IMR-90 (cell line): ENCODE data around the gene ANG. TPM values are rescaled to one million over a fixed set of nuclear protein-coding genes. Genes with fewer than 3 reads are reported as not detected.

ENCODE experiments used
- ATAC-seq: fragments of 200-7000 bp; cut with Tn5 transposase; 2 replicates; pipeline ENCODE4 v1.9.1; 2020; ENCODE audit warnings: low read depth, mild to moderate bottlenecking, moderate library complexity
- BruUV-seq: library from RNA; stranded (reverse); fragments of 400-500 nt; replicated peaks from 2 replicates; lab custom pipeline; 2021; lab: Mats Ljungman, UMichigan
- CTCF ChIA-PET: fragments of 300-600 bp; formaldehyde crosslinking; extraction: SDS; loops from one replicate; lab custom pipeline; 2021; ENCODE audit warnings: antibody characterized with exemption; lab: Yijun Ruan, JAX
- POLR2A ChIA-PET: fragments of 300-600 bp; sonication (Branson Sonifier 250); formaldehyde crosslinking; loops from one replicate; lab custom pipeline; 2022; ENCODE audit warnings: antibody characterized with exemption; ENCODE audit not compliant: unreplicated experiment; lab: Charles Lee
- DNase-seq: peaks from one replicate; pipeline ENCODE4 v3.0.0; 2013
- H2AFZ ChIP-seq: replicated peaks from 2 replicates; pipeline ENCODE3; 2013; ENCODE audit warnings: low read length, mild to moderate bottlenecking; ENCODE audit not compliant: poor library complexity
- H2AK5ac ChIP-seq: 2 replicates; pipeline ENCODE4 v1.6.1; 2013; ENCODE audit warnings: low read depth, low read length, inconsistent platforms
- H2AK9ac ChIP-seq: replicated peaks from 2 replicates; pipeline ENCODE3; 2013; ENCODE audit warnings: mild to moderate bottlenecking, low read depth, low read length, moderate library complexity; ENCODE audit not compliant: poor library complexity
- H2BK120ac ChIP-seq: 2 replicates; pipeline ENCODE4 v1.6.1; 2013; ENCODE audit warnings: low read depth, low read length, inconsistent platforms
- H2BK15ac ChIP-seq: 3 replicates; pipeline ENCODE4 v1.6.1; 2013; ENCODE audit warnings: low read depth, low read length, inconsistent platforms
- H2BK20ac ChIP-seq: 2 replicates; pipeline ENCODE4 v1.6.1; 2013; ENCODE audit warnings: low read depth, mild to moderate bottlenecking, inconsistent platforms, low read length, moderate library complexity
- H2BK5ac ChIP-seq: 2 replicates; pipeline ENCODE4 v1.6.1; 2013; ENCODE audit warnings: mild to moderate bottlenecking, low read depth, low read length, inconsistent platforms; ENCODE audit not compliant: poor library complexity, severe bottlenecking
- H3K14ac ChIP-seq: replicated peaks from 2 replicates; pipeline ENCODE4 v1.6.1; 2013; ENCODE audit warnings: low read depth, low read length, inconsistent platforms
- H3K18ac ChIP-seq: 2 replicates; pipeline ENCODE4 v1.6.1; 2013; ENCODE audit warnings: low read depth, low read length, control low read depth
- H3K23ac ChIP-seq: 2 replicates; pipeline ENCODE4 v1.6.1; 2013; ENCODE audit warnings: low read depth, low read length, inconsistent platforms
- H3K27ac ChIP-seq: 2 replicates; pipeline ENCODE4 v1.5.1; 2013; ENCODE audit warnings: mild to moderate bottlenecking, control low read depth, low read length; ENCODE audit not compliant: insufficient read depth
- H3K27me3 ChIP-seq: 2 replicates; pipeline ENCODE4 v1.6.1; 2013; ENCODE audit warnings: low read length; ENCODE audit not compliant: control insufficient read depth, insufficient read depth
- H3K36me3 ChIP-seq: 2 replicates; pipeline ENCODE4 v1.6.1; 2013; ENCODE audit warnings: low read length, mixed read lengths; ENCODE audit not compliant: control insufficient read depth, insufficient read depth
- H3K4ac ChIP-seq: 2 replicates; pipeline ENCODE4 v1.6.1; 2013; ENCODE audit warnings: low read depth, low read length, inconsistent platforms
- H3K4me1 ChIP-seq: 2 replicates; pipeline ENCODE4 v1.6.1; 2013; ENCODE audit warnings: low read length, mixed read lengths; ENCODE audit not compliant: control insufficient read depth, insufficient read depth
- H3K4me2 ChIP-seq: 2 replicates; pipeline ENCODE4 v1.6.1; 2013; ENCODE audit warnings: low read depth, mild to moderate bottlenecking, control low read depth, low read length, moderate library complexity
- H3K4me3 ChIP-seq: 2 replicates; pipeline ENCODE4 v1.5.1; 2013; ENCODE audit warnings: low read depth, mild to moderate bottlenecking, control low read depth, low read length, moderate library complexity; ENCODE audit not compliant: insufficient read depth
- H3K56ac ChIP-seq: 2 replicates; pipeline ENCODE4 v1.6.1; 2013; ENCODE audit warnings: low read length, inconsistent platforms; ENCODE audit not compliant: insufficient read depth; ENCODE audit errors: extremely low read depth
- H3K79me1 ChIP-seq, 2 experiments: 2 replicates each; pipeline ENCODE4 v1.6.1; 2013; ENCODE audit warnings: low read length in 2 of 2, inconsistent platforms in 1 of 2, low read depth in 1 of 2
- H3K9ac ChIP-seq: 2 replicates; pipeline ENCODE4 v1.6.1; 2013; ENCODE audit warnings: low read depth, low read length, control low read depth
- H3K9me1 ChIP-seq: 2 replicates; pipeline ENCODE4 v1.6.1; 2013; ENCODE audit warnings: low read length, inconsistent platforms; ENCODE audit not compliant: insufficient read depth
- H3K9me3 ChIP-seq: 2 replicates; pipeline ENCODE4 v1.6.1; 2013; ENCODE audit warnings: low read length; ENCODE audit not compliant: control insufficient read depth, insufficient read depth
- H4K20me1 ChIP-seq: 2 replicates; pipeline ENCODE4 v1.6.1; 2013; ENCODE audit warnings: low read length, inconsistent platforms; ENCODE audit not compliant: insufficient read depth
- H4K5ac ChIP-seq: 2 replicates; pipeline ENCODE4 v1.6.1; 2013; ENCODE audit warnings: mild to moderate bottlenecking, low read depth, low read length, control low read depth
- H4K8ac ChIP-seq, 2 experiments: 2 replicates each; pipeline ENCODE4 v1.6.1; 2013; ENCODE audit warnings: low read depth in 2 of 2, low read length in 2 of 2, control low read depth in 1 of 2, inconsistent platforms in 1 of 2
- H4K91ac ChIP-seq: 2 replicates; pipeline ENCODE4 v1.6.1; 2013; ENCODE audit warnings: low read depth, low read length, inconsistent platforms; ENCODE audit not compliant: insufficient read depth
- CHD1 ChIP-seq: IDR thresholded peaks from 2 replicates; pipeline ENCODE4 v1.6.1; 2012; ENCODE audit warnings: low read depth, low read length, improper control_type of control experiment
- CTCF ChIP-seq: conservative IDR thresholded peaks from 2 replicates; pipeline ENCODE4 v1.5.1; 2012; ENCODE audit warnings: mild to moderate bottlenecking, low read depth, low read length, improper control_type of control experiment
- ELK1 ChIP-seq: fragments of 150-350 bp; IDR thresholded peaks from 2 replicates; pipeline ENCODE4 v1.6.1; 2016; ENCODE audit warnings: low read depth, mild to moderate bottlenecking, low read length, moderate library complexity, borderline replicate concordance
- MAFK ChIP-seq: IDR thresholded peaks from 2 replicates; pipeline ENCODE4 v1.6.1; 2012; ENCODE audit warnings: low read depth, low read length, improper control_type of control experiment
- MAZ ChIP-seq: IDR thresholded peaks from 2 replicates; pipeline ENCODE4 v1.6.1; 2012; ENCODE audit warnings: low read depth, mild to moderate bottlenecking, low read length, improper control_type of control experiment, moderate library complexity, borderline replicate concordance
- MXI1 ChIP-seq: IDR thresholded peaks from 2 replicates; pipeline ENCODE4 v1.6.1; 2012; ENCODE audit warnings: low read depth, mild to moderate bottlenecking, low read length, moderate library complexity, borderline replicate concordance
- POLR2A ChIP-seq: IDR thresholded peaks from 2 replicates; pipeline ENCODE4 v1.6.1; 2012; ENCODE audit warnings: mild to moderate bottlenecking, low read depth, low read length
- RCOR1 ChIP-seq: IDR thresholded peaks from 2 replicates; pipeline ENCODE4 v1.6.1; 2012; ENCODE audit warnings: mild to moderate bottlenecking, low read length, improper control_type of control experiment; ENCODE audit not compliant: insufficient replicate concordance
- SMC3 ChIP-seq: fragments of 150-350 bp; IDR thresholded peaks from 2 replicates; pipeline ENCODE4 v1.6.1; 2016; ENCODE audit warnings: low read depth, mild to moderate bottlenecking, antibody characterized with exemption, low read length, moderate library complexity
- USF2 ChIP-seq: fragments of 150-350 bp; IDR thresholded peaks from 2 replicates; pipeline ENCODE4 v1.6.1; 2017; ENCODE audit warnings: mild to moderate bottlenecking, antibody characterized with exemption, low read length, low read depth
- WGBS, 2 experiments: methylation state at CpG; one replicate each; pipeline versions ENCODE4 v1.1.5 to v1.1.7; 2013; ENCODE audit warnings: missing lambda C conversion rate in 2 of 2; ENCODE audit not compliant: insufficient read length in 1 of 2; ENCODE audit errors: extremely low coverage in 2 of 2; 5-methylcytosine and 5-hydroxymethylcytosine counted together
- dilution Hi-C: fragments of 300-500 bp; cut with HindIII; formaldehyde crosslinking; loops from one replicate; pipeline ENCODE4 v1.14.3; 2018; ENCODE audit warnings: low sequenced_read_pairs; ENCODE audit not compliant: unreplicated experiment
- in situ Hi-C: fragments of 300-500 bp; cut with MboI; formaldehyde crosslinking; loops from 3 replicates; pipeline ENCODE4 v1.14.3; 2019; ENCODE audit warnings: low sequenced_read_pairs, inconsistent platforms, mixed read lengths
- intact Hi-C: fragments of 100-400 bp; cut with micrococcal nuclease; formaldehyde crosslinking; loops from 2 replicates; pipeline ENCODE4 v1.10.0; 2022
- polyA plus RNA-seq, 3 experiments: library from polyadenylated mRNA; depleted of rRNA; stranded (reverse); fragments of >200 nt; gene quantifications; 2 replicates each; pipeline ENCODE4 v1.2.3, GENCODE V29; 2012; ENCODE audit warnings: low replicate concordance in 1 of 3
- total RNA-seq: library from RNA; depleted of rRNA; stranded (reverse); fragments of >200 nt; gene quantifications from 2 replicates; pipeline ENCODE4 v1.2.3, GENCODE V29; 2012

The ANG gene
- total and polyA plus RNA-seq, 2 of the 4 experiments (the other 2 are of a cell fraction) = 3.6 to 4.7 TPM

- TF ChIP-seq MAZ (no peak), RCOR1 (no peak), POLR2A (no peak), CTCF (no peak), MAFK (no peak), USF2 (no peak), ELK1 (no peak), CHD1 (no peak), MXI1 (no peak), SMC3 (no peak)
- Histone ChIP-seq H2AK5ac (no peak overlapping the region), H4K20me1 (no peaks in the 10 kb centered on the region), H2AK9ac (no peak overlapping the region), H3K79me1 (no peaks in the 10 kb centered on the region), H3K18ac (no peak overlapping the region), H3K36me3 (no peaks in the 10 kb centered on the region), H3K27ac (no peak overlapping the region), H2BK20ac (no peak overlapping the region), H2BK5ac (no peak overlapping the region), H3K9me3 (no peaks in the 10 kb centered on the region), H2BK15ac (no peak overlapping the region), H3K9ac (no peak overlapping the region), H3K4ac (no peak overlapping the region), H3K4me3 (no peak overlapping the region), H3K4me2 (no peak overlapping the region), H3K27me3 (no peaks in the 10 kb centered on the region), H3K56ac (no peak overlapping the region), H3K9me1 (no peaks in the 10 kb centered on the region), H4K8ac (no peak overlapping the region), H4K91ac (no peak overlapping the region), H3K4me1 (no peaks in the 10 kb centered on the region; the same call in 1 of the 2 replicates), H4K5ac (no peak overlapping the region), H3K14ac (no peak overlapping the region), H3K23ac (no peak overlapping the region), H2AFZ (no peak overlapping the region), H2BK120ac (no peak overlapping the region)
- in situ Hi-C loops (no loop called here), dilution Hi-C loops (no loop called here), intact Hi-C loops (no loop called here)
- POLR2A ChIA-PET = no interaction called here
- CTCF ChIA-PET = no interaction called here
- BruUV-seq = no TSS peak
- WGBS, 2 experiments = 0% methylated on average over 1 of the region's 4 CpGs; no CpG with 5 or more reads in 1 of the 2 experiments
- ATAC-seq (no peak), DNase-seq (no peak)
Observed at GRCh38 chr14:20711261-20711660, 22.7 kb downstream of the ANG start.
